Kidney capillary endothelial cell (primary cell): ENCODE data around the gene JARID2.

Experiments used
- DNase-seq: peaks from one replicate; pipeline ENCODE4 v3.0.0-alpha.2; 2018; ENCODE audit warnings: low spot score

Gene JARID2

DNA sequence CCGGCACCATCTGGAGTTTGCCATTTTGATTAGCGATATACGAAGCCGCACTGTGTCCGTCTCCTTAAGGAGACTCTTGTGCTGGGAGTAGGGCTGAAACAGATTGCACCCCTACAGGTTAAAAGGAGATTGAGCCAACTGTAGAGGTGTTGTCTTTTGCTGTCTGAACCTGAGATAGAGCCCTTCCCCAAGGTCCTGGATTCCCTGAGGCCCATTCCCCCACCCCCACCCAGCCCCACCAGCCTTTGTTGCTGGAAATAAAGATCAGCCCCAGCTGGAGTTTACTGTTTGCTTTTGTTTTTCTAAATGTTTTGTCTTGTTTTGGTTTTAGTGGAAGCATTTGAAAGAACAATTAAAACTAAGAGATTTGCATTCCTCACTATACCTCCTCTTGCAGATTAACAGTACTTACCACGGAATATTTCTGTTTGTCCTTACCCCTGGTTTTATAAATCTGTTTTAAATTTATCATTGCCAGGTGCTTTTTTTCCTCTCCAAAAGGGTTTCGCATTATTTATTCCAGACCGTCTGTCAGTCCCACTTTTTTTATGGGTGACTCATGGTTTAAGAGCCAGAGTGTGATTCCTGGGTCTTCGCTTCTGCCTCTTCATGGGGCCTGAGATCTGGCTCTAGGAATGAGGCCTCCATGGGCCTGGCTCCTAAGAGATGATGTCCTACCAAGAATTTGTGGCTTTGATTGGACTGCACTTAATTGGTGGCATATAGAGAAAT lies 247.7 kb downstream of the JARID2 start:
- DNase-seq, result no peak

DNA sequence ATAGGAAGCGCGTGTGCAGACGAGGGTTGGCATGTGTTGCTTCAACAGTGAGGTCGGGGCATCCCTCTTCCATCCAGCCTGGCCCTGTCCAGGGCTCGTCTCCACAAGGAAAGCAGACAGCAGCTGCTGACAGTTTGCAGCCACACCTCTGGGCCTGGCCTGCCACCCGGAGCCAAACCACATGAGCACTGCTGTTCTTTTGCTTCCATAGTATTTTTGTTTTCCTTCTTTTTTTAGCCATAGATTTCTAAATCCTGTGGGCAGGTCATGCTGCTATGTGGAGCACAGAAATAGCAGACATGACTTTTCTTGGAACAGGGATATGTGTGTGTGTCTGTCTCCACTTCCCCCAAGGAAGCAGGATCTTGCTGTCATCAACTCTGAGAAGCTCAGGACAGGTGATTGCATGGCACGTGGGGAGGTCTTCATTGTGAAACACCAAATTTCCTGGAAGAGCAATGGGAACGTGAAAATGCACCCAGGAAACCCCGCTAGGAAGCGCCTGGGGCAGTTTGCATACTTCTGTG lies 249.6 kb downstream of the JARID2 start:
- no peak for DNase-seq

- no peak for DNase-seq
Observed at GRCh38 chr6:15496345-15497131, 250.7 kb downstream of the JARID2 start.

DNA sequence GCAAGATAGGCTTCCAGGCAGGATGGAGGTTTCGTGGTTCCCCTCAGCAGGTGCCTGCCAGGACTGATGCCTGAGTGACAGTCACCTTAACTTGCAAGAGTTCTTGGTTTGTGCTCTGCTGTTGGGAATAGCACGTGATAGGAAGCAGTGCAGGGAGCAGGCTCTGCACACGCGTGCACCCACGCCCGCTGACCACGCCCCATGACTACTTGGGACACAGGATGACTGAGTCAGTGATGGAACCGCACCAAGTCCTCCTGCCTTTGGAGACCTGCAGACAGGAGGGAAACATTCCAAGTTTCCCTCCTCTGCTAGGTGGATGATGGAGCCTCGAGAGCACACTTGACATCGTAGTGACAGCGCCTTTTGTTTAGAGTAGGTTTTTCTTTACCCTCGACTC lies 252.8 kb downstream of the JARID2 start:
- no peak for DNase-seq

GRCh38 chr6:15499125-15499524 lies 253.3 kb downstream of the JARID2 start:
- no peak for DNase-seq

DNA sequence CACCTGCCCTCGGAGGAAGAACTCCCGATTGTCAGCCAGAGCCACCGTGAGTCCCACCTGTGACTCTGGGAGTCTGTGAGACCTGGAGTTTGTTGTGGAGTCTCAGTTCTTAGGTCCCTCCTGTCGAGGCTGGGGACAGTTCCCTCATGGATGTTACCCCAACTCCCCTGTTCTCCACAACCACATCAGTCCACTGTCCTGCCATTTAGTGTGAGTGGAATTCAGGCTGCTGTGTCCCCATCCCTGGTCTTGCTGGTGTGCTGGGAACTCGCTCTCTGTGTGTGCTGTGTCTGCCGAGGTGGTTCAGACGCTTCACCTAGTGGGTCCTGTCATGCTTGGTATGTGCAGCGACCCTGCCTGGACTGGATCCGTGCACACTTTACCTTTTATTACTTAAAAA lies 253.7 kb downstream of the JARID2 start:
- DNase-seq, result no peak

DNA sequence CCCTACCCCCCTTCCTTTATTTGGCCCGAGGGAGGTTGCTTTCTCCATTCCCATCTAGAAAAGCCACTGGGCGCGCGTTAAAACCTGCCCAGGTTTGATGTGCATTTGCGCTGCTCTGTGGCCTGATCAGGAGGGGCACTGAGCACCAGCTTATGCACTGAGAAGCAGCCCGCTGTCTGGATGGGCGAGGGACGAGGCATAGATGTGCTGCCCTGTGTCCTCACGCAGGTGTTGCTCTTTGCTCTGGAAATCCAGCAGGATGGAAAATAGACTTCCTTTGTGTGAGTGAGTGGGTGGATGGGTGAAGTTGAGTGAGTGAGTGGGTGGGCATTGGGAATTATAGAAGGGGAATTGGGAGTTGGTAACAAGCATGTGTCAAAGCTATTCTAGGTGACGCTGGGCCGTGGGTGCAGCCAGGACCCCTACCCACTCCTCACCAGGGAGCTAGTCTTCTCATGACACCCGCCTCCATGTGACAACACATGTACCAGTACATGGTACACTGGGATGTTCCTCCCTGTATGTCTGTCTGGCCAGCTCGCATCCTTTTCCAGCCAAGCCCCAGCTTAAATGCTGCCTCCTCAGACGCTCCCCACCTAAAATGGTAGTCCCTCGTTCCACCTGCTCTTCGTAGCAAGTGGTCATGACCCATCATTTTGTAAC lies 254.3 kb downstream of the JARID2 start:
- no peak for DNase-seq

DNA sequence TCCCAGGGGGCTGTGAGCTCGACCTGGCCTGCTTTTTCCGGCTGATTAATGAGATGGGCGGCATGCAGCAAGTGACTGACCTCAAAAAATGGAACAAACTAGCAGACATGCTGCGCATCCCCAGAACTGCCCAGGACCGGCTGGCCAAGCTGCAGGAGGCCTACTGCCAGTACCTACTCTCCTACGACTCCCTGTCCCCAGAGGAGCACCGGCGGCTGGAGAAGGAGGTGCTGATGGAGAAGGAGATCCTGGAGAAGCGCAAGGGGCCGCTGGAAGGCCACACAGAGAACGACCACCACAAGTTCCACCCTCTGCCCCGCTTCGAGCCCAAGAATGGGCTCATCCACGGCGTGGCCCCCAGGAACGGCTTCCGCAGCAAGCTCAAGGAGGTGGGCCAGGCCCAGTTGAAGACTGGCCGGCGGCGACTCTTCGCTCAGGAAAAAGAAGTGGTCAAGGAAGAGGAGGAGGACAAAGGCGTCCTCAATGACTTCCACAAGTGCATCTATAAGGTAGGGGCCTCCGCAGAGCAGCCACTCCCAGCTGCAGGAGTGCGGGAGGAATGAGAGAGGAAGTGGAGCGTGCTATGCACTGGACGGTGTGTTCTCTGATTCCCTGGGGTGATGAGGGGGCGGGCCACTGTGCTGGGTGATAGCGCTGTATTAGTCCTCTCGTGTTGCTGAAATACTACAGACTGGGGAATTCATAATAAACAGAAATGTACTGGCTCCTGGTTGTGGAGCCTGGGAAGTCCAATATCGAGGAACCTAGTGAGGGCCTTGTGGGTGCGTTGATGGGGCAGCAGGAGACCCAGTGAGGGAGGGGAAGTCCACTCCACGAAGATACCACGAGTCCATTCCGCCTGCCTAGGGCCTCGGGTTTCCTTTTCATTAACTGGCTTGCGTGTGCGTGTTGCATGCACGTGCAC lies 255.3 kb downstream of the JARID2 start:
- DNase-seq, result no peak

DNA sequence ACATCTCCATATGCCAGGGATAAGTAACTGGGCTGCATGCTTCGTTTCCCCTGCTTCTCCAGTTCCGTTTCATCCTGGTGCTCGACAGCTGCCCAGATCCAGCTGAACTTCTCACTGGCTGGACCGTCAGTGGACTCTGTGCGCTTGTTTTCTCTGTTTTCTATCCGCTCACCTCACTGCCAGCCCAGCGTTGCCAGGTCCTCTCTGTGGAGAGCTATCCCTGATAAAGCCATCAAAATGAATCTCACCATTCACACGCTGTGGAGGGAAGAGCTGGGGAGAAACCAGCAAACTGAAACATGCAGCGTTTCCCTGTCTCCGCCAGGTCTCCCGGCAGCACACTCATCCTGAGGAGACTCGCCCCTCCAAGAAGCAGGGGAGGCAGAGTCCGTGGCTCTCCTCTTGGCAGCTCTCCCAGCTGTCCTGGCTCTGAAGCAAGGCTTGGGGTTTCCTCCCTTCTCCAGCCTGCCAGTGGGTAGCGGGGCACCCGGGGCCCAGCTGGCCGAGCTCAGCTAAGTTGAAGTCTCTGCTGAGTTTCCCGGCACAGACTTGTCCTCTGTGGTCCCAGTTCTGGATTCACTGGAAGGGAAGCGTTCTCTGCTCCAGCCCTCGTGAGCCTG lies 256.1 kb downstream of the JARID2 start:
- no peak for DNase-seq

DNA sequence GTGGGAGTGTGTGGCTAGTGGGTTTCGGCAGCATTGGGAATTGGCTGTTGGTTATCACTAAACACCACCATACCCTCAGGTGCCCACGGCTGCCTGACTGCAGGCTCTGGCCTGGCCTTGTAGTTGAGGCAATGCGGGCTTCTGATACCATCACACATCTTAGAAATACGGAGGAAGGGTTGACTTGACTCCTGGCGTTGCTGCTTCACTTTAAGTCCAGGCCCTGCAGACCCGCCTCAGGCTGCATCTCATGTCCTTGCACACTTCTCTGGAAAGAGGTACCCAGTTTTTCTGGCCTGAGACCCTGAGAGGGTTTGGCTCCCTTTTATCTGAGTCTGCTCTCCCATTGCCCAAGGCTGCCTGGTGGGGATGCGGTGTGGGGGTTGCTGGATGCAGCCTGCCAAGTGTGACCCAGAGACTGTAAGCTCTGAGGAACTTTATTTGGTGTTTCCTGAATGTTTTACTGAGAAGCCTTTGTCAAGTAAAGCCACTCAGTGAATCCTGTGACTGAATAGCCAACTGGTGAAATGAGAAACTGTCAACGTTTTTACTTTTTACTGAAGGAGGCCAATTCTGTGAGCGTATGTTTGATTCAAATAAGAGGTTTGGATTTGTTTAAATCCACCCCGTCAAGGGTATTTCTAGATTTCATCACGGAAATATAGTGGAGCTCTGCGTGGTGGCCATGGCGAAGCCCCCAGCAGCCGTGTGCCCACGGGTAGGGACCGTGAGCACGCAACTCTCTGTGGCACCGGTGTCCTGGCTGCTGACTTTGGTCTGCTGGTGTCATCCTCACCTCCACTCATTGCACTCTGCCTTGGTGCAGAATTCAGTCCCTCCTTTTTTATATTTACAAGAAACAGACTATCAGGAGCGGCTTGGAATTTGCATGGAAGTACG lies 256.8 kb downstream of the JARID2 start:
- no peak for DNase-seq

DNA sequence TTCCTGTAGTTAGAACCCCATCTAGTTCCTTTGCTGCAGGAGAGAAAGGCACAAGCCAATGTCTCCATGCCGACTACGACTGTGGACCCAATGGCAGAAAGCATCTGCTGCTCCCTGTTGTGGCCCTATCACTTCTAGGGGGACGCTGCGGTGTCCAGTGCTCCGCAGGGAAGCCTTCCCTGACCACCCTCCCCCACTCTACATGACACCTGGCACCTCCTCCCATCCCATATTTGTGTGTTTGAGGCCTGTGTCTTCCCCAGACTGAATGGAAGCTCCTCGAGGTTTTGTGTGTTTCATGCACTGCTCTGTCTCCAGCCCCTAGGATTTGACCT lies 257.4 kb downstream of the JARID2 start:
- no peak for DNase-seq

DNA sequence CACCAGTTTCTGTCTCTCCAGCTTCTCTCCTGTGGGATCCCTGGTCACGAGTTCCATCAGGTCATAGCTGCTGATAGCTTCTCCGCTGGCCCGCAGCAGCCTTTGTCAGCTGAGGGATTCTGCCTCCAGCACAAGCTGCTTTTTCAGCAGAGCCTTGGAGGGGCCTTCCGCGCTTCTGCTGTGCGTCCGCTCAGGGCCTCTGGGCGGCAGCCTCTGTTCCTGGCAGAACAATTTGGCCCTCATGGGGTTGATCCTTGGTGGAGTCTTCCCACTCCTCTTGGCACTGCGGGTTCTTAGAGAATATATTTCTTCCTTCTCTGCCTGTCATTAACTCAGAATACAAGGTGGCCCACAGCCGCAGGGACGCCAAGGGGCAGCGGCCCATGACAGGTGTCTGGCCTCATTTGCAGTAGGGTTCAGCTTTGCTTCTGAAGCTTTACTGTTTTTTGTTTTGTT lies 258.2 kb downstream of the JARID2 start:
- DNase-seq, result no peak

GRCh38 chr6:15504581-15505350 lies 258.9 kb downstream of the JARID2 start:
- peak; percentile 27 for DNase-seq

- no peak for DNase-seq
Observed at GRCh38 chr6:15505463-15505918, 259.6 kb downstream of the JARID2 start.

GRCh38 chr6:15506066-15506465 lies 260.2 kb downstream of the JARID2 start:
- no peak for DNase-seq

- DNase-seq, result no peak
Observed at GRCh38 chr6:15507221-15507620, 261.4 kb downstream of the JARID2 start.

GRCh38 chr6:15507746-15508145 lies 261.9 kb downstream of the JARID2 start:
- no peak for DNase-seq

- DNase-seq, result no peak
Observed at GRCh38 chr6:15508441-15508871, 262.6 kb downstream of the JARID2 start.

DNA sequence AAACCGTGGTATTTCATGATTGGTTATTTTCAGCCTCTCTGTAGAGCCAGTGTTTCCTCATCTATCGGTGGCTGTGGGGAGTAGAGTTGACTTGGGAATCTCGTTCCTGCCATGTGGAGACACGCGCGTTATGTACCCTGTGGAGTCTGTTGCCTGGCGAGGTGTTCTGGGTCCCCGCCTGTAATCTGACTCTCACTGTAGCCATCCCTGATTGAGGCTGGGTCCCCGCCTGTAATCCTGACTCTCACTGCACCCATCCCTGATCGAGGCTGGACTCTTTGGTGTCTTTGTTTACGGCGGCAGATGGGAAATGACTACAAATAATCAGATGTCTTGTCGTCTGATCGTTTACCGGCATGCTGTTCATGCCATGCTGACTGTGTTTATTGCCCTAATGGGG lies 263.1 kb downstream of the JARID2 start:
- no peak for DNase-seq
